ENCODE measurements around the gene BAG5. TPM values are rescaled to one million over a fixed set of nuclear protein-coding genes. Genes with fewer than 3 reads are reported as not detected.

The BAG5 gene
- total RNA-seq, 1 experiment from 2014 or later = 76.5 TPM

GRCh38 chr14:103523575-103523954 is 38.9 kb downstream of the BAG5 start:
- H3K36me3 ChIP-seq (ENCODE audit: low read depth) = no peaks in the 10 kb centered on the region
- H3F3A ChIP-seq (ENCODE audit: insufficient read depth, low read depth) = peaks cover 59% of the 10 kb centered on the region
- no TSS peak for BruUV-seq (replicated peaks)
- no peak for DNase-seq
- H3K4me3 ChIP-seq = no peak overlapping the region
- H3K27ac ChIP-seq = no peak overlapping the region
- peaks cover 22% of the 10 kb centered on the region for H3K4me1 ChIP-seq (replicated peaks; ENCODE audit: insufficient read depth)
- POLR2A ChIA-PET (ENCODE audit: unreplicated experiment) = no interaction called here
- intact Hi-C loops (cut with micrococcal nuclease; ENCODE audit: unreplicated experiment) = loop anchor here (5.0 kb wide), 1 partner anchor 39 kb away; the partner anchor contains the start of genes BAG5 and COA8
- peaks cover 13% of the 10 kb centered on the region; the same call in 1 of the 2 replicates for H4K20me1 ChIP-seq (ENCODE audit: insufficient read depth)
- H3K27me3 ChIP-seq (ENCODE audit: insufficient read depth, low read depth) = no peaks in the 10 kb centered on the region
- no peak overlapping the region for H3K4me2 ChIP-seq
- no peaks in the 10 kb centered on the region for H3K9me2 ChIP-seq (ENCODE audit: insufficient read depth)
- no peaks in the 10 kb centered on the region for H3K9me3 ChIP-seq (ENCODE audit: insufficient read depth, low read depth)
- peaks cover 10% of the 10 kb centered on the region for H3K79me2 ChIP-seq (ENCODE audit: low read depth)
- TF ChIP-seq EZH2 (IDR thresholded peaks at IDR 0.05; ENCODE audit: low read depth) = no peak
- TF ChIP-seq CTCF (conservative IDR thresholded peaks at IDR 0.05) = no peak
- no peak overlapping the region for H2AFZ ChIP-seq
- CTCF ChIA-PET = interaction anchor here (0.7 kb wide), 1 partner anchor 17 kb away, joined by 5 read pairs; no protein-coding TSS in a partner anchor

- DNase-seq = peak in 1 of 2 experiments; percentile 49
- peak within 1 kb of the TSS; percentile 76 for H2AFZ ChIP-seq
- peaks cover 3% of the 10 kb centered on the region for H3K79me2 ChIP-seq (ENCODE audit: low read depth)
- H3K4me1 ChIP-seq (replicated peaks; ENCODE audit: insufficient read depth) = peaks cover 17% of the 10 kb centered on the region
- CTCF ChIA-PET = interaction anchor here (0.7 to 2.2 kb wide), 2 partner anchors 17 to 19 kb away, joined by 5 to 15 read pairs; no protein-coding TSS in a partner anchor
- H3K9me2 ChIP-seq (ENCODE audit: insufficient read depth) = no peaks in the 10 kb centered on the region
- H3K4me3 ChIP-seq = peak within 1 kb of the TSS; percentile 66
- H3K4me2 ChIP-seq = peak within 1 kb of the TSS; percentile 73
- H3K27me3 ChIP-seq (ENCODE audit: insufficient read depth, low read depth) = no peaks in the 10 kb centered on the region
- POLR2A ChIA-PET (ENCODE audit: unreplicated experiment) = interaction anchor here (0.6 kb wide), 1 partner anchor 188 kb away, joined by 4 read pairs; no protein-coding TSS in a partner anchor
- H4K20me1 ChIP-seq (ENCODE audit: insufficient read depth) = peaks cover 13% of the 10 kb centered on the region; the same call in 1 of the 2 replicates
- no peaks in the 10 kb centered on the region for H3K9me3 ChIP-seq (ENCODE audit: insufficient read depth, low read depth)
- no peak for TF ChIP-seq CTCF (conservative IDR thresholded peaks at IDR 0.05)
- TF ChIP-seq EZH2 (IDR thresholded peaks at IDR 0.05; ENCODE audit: low read depth) = no peak
- intact Hi-C loops (cut with micrococcal nuclease; ENCODE audit: unreplicated experiment) = loop anchor here (5.0 kb wide), 1 partner anchor 39 kb away; the partner anchor contains the start of genes BAG5 and COA8
- TSS peak; percentile 19 for BruUV-seq (replicated peaks)
- no peaks in the 10 kb centered on the region for H3K36me3 ChIP-seq (ENCODE audit: low read depth)
- no peak within 1 kb of the TSS for H3K27ac ChIP-seq
- H3F3A ChIP-seq (ENCODE audit: insufficient read depth, low read depth) = peaks cover 59% of the 10 kb centered on the region
These were observed 39.5 kb downstream of the BAG5 start, which contains the start of gene CKB for GRCh38 chr14:103522649-103523574. Gene CKB, minus strand, starts transcription at chr14:103522830. Its CDS starts 337 bp downstream, at chr14:103522493.

GRCh38 chr14:103521951-103522563 is 40.4 kb downstream of the BAG5 start:
- peak overlapping the region; percentile 66 for H3K4me3 ChIP-seq
- ChIA-PET CTCF (interaction anchor here (0.6 to 2.2 kb wide), 4 partner anchors 20 to 546 kb away, joined by 3 to 15 read pairs (median 3); no protein-coding TSS in a partner anchor), POLR2A (ENCODE audit: unreplicated experiment) (interaction anchor here (0.6 to 0.8 kb wide), 2 partner anchors 187 to 589 kb away, joined by 3 to 4 read pairs; no protein-coding TSS in a partner anchor)
- H3K27ac ChIP-seq = no peak overlapping the region
- no peaks in the 10 kb centered on the region for H3K79me2 ChIP-seq (ENCODE audit: low read depth)
- H2AFZ ChIP-seq = peak overlapping the region; percentile 76; the same call in 1 of the 2 replicates
- TF ChIP-seq CTCF (conservative IDR thresholded peaks at IDR 0.05) (no peak), EZH2 (IDR thresholded peaks at IDR 0.05; ENCODE audit: low read depth) (no peak)
- intact Hi-C loops (cut with micrococcal nuclease; ENCODE audit: unreplicated experiment) = loop anchor here (1.0 to 5.0 kb wide), 3 partner anchors 18 to 40 kb away; partner anchors contain the start of genes BAG5 and COA8
- peaks cover 13% of the 10 kb centered on the region; the same call in 1 of the 2 replicates for H4K20me1 ChIP-seq (ENCODE audit: insufficient read depth)
- H3K27me3 ChIP-seq (ENCODE audit: insufficient read depth, low read depth) = no peaks in the 10 kb centered on the region
- H3K4me1 ChIP-seq (replicated peaks; ENCODE audit: insufficient read depth) = peaks cover 11% of the 10 kb centered on the region
- no peaks in the 10 kb centered on the region for H3K9me2 ChIP-seq (ENCODE audit: insufficient read depth)
- no peak for DNase-seq
- BruUV-seq (replicated peaks) = no TSS peak
- no peaks in the 10 kb centered on the region for H3K36me3 ChIP-seq (ENCODE audit: low read depth)
- peak overlapping the region; percentile 73 for H3K4me2 ChIP-seq
- H3F3A ChIP-seq (ENCODE audit: insufficient read depth, low read depth) = peaks cover 55% of the 10 kb centered on the region
- H3K9me3 ChIP-seq (ENCODE audit: insufficient read depth, low read depth) = no peaks in the 10 kb centered on the region
